GM06990 (cell line): ENCODE data around the gene PLCB2.

Experiments used
- DNase-seq: peaks from one replicate; pipeline ENCODE4 v3.0.0-alpha.2; 2011; ENCODE audit not compliant: insufficient read length; ENCODE audit errors: extremely low read depth
- H3K27me3 ChIP-seq: replicated peaks from 2 replicates; pipeline ENCODE4 v1.6.0; 2011; ENCODE audit warnings: low read length; ENCODE audit not compliant: control insufficient read depth, insufficient read depth
- H3K36me3 ChIP-seq: 2 replicates; pipeline ENCODE4 v1.5.1; 2011; ENCODE audit warnings: low read length; ENCODE audit not compliant: control insufficient read depth, insufficient read depth
- H3K4me3 ChIP-seq: replicated peaks from 2 replicates; pipeline ENCODE4 v1.5.1; 2011; ENCODE audit warnings: low read depth, mild to moderate bottlenecking, control low read depth, low read length
- CTCF ChIP-seq: IDR thresholded peaks from 2 replicates; pipeline ENCODE4 v1.5.1; 2011; ENCODE audit warnings: low read length, control low read depth, mild to moderate bottlenecking, inconsistent platforms; ENCODE audit not compliant: insufficient read depth, poor library complexity, severe bottlenecking

The PLCB2 gene

GRCh38 chr15:40258544-40258943 is 49.2 kb downstream of the PLCB2 start:
- no peak for TF ChIP-seq CTCF
- no peak for DNase-seq
- Histone ChIP-seq H3K4me3 (no peak overlapping the region), H3K27me3 (no peaks in the 10 kb centered on the region), H3K36me3 (no peaks in the 10 kb centered on the region; the same call in 1 of the 2 replicates)

GRCh38 chr15:40257656-40258450 is 49.9 kb downstream of the PLCB2 start:
- no peak for DNase-seq
- no peaks in the 10 kb centered on the region for H3K27me3 ChIP-seq
- TF ChIP-seq CTCF = no peak
- no peaks in the 10 kb centered on the region; the same call in 1 of the 2 replicates for H3K36me3 ChIP-seq
- no peak overlapping the region for H3K4me3 ChIP-seq

- TF ChIP-seq CTCF = no peak
- Histone ChIP-seq H3K4me3 (no peak overlapping the region), H3K36me3 (no peaks in the 10 kb centered on the region; the same call in 1 of the 2 replicates), H3K27me3 (no peaks in the 10 kb centered on the region)
- no peak for DNase-seq
Measured at GRCh38 chr15:40256638-40257235, 51.0 kb downstream of the PLCB2 start.

GRCh38 chr15:40255033-40255432 is 52.7 kb downstream of the PLCB2 start:
- Histone ChIP-seq H3K27me3 (no peaks in the 10 kb centered on the region), H3K36me3 (no peaks in the 10 kb centered on the region; the same call in 1 of the 2 replicates), H3K4me3 (no peak overlapping the region)
- DNase-seq = no peak
- TF ChIP-seq CTCF = no peak

- no peaks in the 10 kb centered on the region; the same call in 1 of the 2 replicates for H3K36me3 ChIP-seq
- H3K27me3 ChIP-seq = no peaks in the 10 kb centered on the region
- no peak for DNase-seq
- TF ChIP-seq CTCF = no peak
- H3K4me3 ChIP-seq = no peak overlapping the region
Measured at GRCh38 chr15:40254452-40254851, 53.3 kb downstream of the PLCB2 start.
